Spleen (tissue), 11 donors: ENCODE data around the gene TPM1. TPM values are rescaled to one million over a fixed set of nuclear protein-coding genes. Genes with fewer than 3 reads are reported as not detected.

Source experiments
- DNase-seq: peaks from one replicate; pipeline ENCODE4 v3.0.0-alpha.2; 2020
- H3K27ac ChIP-seq, 8 donors: fragments of 200-600 bp; sonication (generic) in 7 of 8; 1 replicate in 4 of 8; 2 replicates in 4 of 8; pipeline versions ENCODE4 v1.5.0 to v1.8.0; 2016 to 2021; ENCODE audit warnings: inconsistent platforms in 4 of 8, mild to moderate bottlenecking in 4 of 8, moderate library complexity in 1 of 8
- H3K27me3 ChIP-seq, 7 donors: fragments of 200-600 bp; sonication (generic) in 6 of 7; replicated peaks in 1 of 7; 1 replicate in 4 of 7; 2 replicates in 3 of 7; pipeline versions ENCODE4 v1.5.0 to v1.8.0; 2016 to 2021; ENCODE audit warnings: inconsistent platforms in 3 of 7, mild to moderate bottlenecking in 1 of 7
- H3K36me3 ChIP-seq, 6 donors: fragments of 200-600 bp; sonication (generic) in 5 of 6; 1 replicate in 4 of 6; 2 replicates in 2 of 6; pipeline versions ENCODE4 v1.5.0 to v1.8.0; 2016 to 2021; ENCODE audit warnings: inconsistent platforms in 2 of 6
- H3K4me1 ChIP-seq, 6 donors: fragments of 200-600 bp; sonication (generic) in 5 of 6; 1 replicate in 3 of 6; 2 replicates in 3 of 6; pipeline versions ENCODE4 v1.5.0 to v1.8.0; 2016 to 2021; ENCODE audit warnings: inconsistent platforms in 3 of 6
- H3K4me3 ChIP-seq, 8 donors: fragments of 200-600 bp; sonication (generic) in 7 of 8; 1 replicate in 4 of 8; 2 replicates in 4 of 8; pipeline versions ENCODE4 v1.5.0 to v1.8.0; 2016 to 2021; ENCODE audit warnings: inconsistent platforms in 4 of 8, mild to moderate bottlenecking in 4 of 8, moderate library complexity in 2 of 8
- H3K9me3 ChIP-seq, 8 donors: fragments of 200-600 bp; sonication (generic) in 7 of 8; 1 replicate in 4 of 8; 2 replicates in 4 of 8; pipeline versions ENCODE4 v1.5.0 to v1.8.0; 2016 to 2021; ENCODE audit warnings: inconsistent platforms in 4 of 8
- POLR2A ChIP-seq, 3 donors: fragments of 450-650 bp; IDR thresholded peaks; one replicate each; pipeline ENCODE4 v1.5.1; 2017; ENCODE audit warnings: antibody characterized with exemption in 3 of 3, mild to moderate bottlenecking in 1 of 3
- POLR2AphosphoS5 ChIP-seq, 3 donors: sonication (generic); formaldehyde crosslinking; IDR thresholded peaks; one replicate each; pipeline ENCODE4 v1.5.1; 2017; ENCODE audit warnings: antibody characterized with exemption in 3 of 3
- WGBS, 5 donors: extraction: QIAGEN DNeasy Blood & Tissue Kit in 3 of 5; methylation state at CpG; one replicate each; pipeline versions ENCODE4 v1.1.5 to v1.1.7; 2013 to 2018; 5-methylcytosine and 5-hydroxymethylcytosine counted together
- intact Hi-C: fragments of 100-400 bp; cut with DNase I; formaldehyde crosslinking; loops from one replicate; pipeline ENCODE4 v1.15.0; 2023; ENCODE audit warnings: low total_unique reads
- polyA plus RNA-seq, 3 donors: library from polyadenylated mRNA; stranded (reverse); fragments of 200-250 nt; gene quantifications; one replicate each; pipeline ENCODE4 v1.2.1, GENCODE V29; 2013
- total RNA-seq, 7 donors: library from RNA; depleted of rRNA in 3 of 7; stranded (reverse); fragments of >200 nt in 3 of 7; fragmentation: NEBNext Ultra II Directional in 4 of 7; extraction: Animal tissue kit (Norgen Biotek cat#: 25700) in 4 of 7; gene quantifications; one replicate each; pipeline versions ENCODE4 v1.1.0 to v1.2.1, GENCODE V29; 2016 to 2021
- TF ChIP-seq, protein P1 (sequence below), 11 experiments: fragments of 200-600 bp in 7 of 11; fragments of 450-650 bp in 4 of 11; sonication (generic) in 4 of 11; IDR thresholded peaks in 8 of 11; conservative IDR thresholded peaks in 3 of 11; 1 replicate in 7 of 11; 2 replicates in 4 of 11; pipeline versions ENCODE4 v1.4.0 to v1.8.0; 2016 to 2021; ENCODE audit warnings: antibody characterized with exemption in 11 of 11, inconsistent platforms in 4 of 11, mild to moderate bottlenecking in 1 of 11
- donor health status: healthy with polysubstance abuse.
- donor health status: DM: no; HTN: no; CAD: no; lungs with moderate emphysema.
- donor health status: DM: no; HTN: no; CAD: no.
- donor health status: Bipolar disorder and iron deficiency.
- donor health status: healthy.
- donor health status: DM: no; HTN: no; CAD: no.
- donor health status: DM: yes; HTN: yes; CAD: no.

TPM1 gene
- total and polyA plus RNA-seq, 10 donors: 70.6 to 317 (median 123) TPM

DNA sequence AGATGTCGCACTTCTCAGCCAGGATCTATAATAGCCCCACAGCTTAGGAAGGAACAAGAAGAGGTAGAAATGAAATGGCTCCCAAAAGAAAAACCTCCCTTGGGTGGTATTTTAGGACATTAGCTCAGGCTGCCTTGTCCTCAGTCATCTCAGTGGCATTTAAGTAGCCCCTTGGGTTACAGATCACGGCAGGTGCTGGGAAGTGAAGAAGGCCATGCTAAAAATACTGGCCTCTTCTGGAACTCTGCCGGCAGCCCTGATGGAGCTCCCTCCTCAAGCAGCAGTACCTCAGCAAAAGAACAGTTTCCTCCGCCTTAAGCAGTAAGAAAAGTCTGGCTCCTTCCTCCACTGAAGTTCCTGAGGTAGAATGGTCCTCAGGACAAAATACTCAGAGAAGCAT, 7.3 kb upstream of the TPM1 start:
- Histone ChIP-seq H3K9me3 (no peaks in the 10 kb centered on the region), H3K36me3 (no peaks in the 10 kb centered on the region), H3K27ac (no peak overlapping the region), H3K4me3 (no peak overlapping the region), H3K27me3 (peaks cover 0 to 8% (median 0%) of the 10 kb centered on the region in 7 donors), H3K4me1 (peaks cover 0 to under 1% (median 0%) of the 10 kb centered on the region in 6 donors)
- no peak for DNase-seq
- TF ChIP-seq, protein P1, sequence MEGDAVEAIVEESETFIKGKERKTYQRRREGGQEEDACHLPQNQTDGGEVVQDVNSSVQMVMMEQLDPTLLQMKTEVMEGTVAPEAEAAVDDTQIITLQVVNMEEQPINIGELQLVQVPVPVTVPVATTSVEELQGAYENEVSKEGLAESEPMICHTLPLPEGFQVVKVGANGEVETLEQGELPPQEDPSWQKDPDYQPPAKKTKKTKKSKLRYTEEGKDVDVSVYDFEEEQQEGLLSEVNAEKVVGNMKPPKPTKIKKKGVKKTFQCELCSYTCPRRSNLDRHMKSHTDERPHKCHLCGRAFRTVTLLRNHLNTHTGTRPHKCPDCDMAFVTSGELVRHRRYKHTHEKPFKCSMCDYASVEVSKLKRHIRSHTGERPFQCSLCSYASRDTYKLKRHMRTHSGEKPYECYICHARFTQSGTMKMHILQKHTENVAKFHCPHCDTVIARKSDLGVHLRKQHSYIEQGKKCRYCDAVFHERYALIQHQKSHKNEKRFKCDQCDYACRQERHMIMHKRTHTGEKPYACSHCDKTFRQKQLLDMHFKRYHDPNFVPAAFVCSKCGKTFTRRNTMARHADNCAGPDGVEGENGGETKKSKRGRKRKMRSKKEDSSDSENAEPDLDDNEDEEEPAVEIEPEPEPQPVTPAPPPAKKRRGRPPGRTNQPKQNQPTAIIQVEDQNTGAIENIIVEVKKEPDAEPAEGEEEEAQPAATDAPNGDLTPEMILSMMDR (IDR thresholded peaks at IDR 0.05 in 8 of 11, conservative IDR thresholded peaks at IDR 0.05 in 3 of 11): no peak
- TF ChIP-seq POLR2AphosphoS5 (IDR thresholded peaks at IDR 0.05) (no peak), POLR2A (IDR thresholded peaks at IDR 0.05) (no peak)
- intact Hi-C loops: no loop called here
- 76 to 86% (median 82%) methylated on average over 4 of the region's 4 CpGs for WGBS, 5 donors

DNA sequence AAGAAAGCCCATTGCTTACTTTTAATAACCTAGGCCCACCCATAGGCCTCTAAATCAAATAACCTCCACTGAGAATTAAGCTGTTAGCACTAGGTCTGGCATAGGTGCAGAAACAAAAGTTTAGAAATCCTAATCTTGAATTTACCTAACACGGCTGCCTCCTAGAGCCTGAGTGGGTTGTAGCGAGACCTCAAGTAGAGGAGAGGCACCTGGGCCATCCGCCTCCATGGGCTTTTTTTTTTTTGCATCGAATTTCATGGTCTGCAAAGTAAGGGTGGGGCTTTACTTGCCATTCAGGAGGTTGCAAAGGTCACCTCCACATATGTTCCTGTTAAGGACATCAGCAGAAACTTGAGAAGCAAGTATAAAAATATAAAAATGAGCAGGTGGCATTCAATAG, 6.6 kb upstream of the TPM1 start:
- Histone ChIP-seq H3K4me3 (no peak overlapping the region), H3K27ac (no peak overlapping the region), H3K9me3 (no peaks in the 10 kb centered on the region), H3K36me3 (no peaks in the 10 kb centered on the region), H3K4me1 (no peaks in the 10 kb centered on the region), H3K27me3 (peaks cover 0 to 14% (median 3%) of the 10 kb centered on the region in 7 donors)
- DNase-seq: no peak
- WGBS, 5 donors: 59 to 87% (median 81%) methylated on average over 4 of the region's 4 CpGs
- intact Hi-C loops: no loop called here
- TF ChIP-seq POLR2AphosphoS5 (IDR thresholded peaks at IDR 0.05): no peak
- TF ChIP-seq, protein P1 (IDR thresholded peaks at IDR 0.05 in 8 of 11, conservative IDR thresholded peaks at IDR 0.05 in 3 of 11): no peak
- TF ChIP-seq POLR2A (IDR thresholded peaks at IDR 0.05): no peak

DNA sequence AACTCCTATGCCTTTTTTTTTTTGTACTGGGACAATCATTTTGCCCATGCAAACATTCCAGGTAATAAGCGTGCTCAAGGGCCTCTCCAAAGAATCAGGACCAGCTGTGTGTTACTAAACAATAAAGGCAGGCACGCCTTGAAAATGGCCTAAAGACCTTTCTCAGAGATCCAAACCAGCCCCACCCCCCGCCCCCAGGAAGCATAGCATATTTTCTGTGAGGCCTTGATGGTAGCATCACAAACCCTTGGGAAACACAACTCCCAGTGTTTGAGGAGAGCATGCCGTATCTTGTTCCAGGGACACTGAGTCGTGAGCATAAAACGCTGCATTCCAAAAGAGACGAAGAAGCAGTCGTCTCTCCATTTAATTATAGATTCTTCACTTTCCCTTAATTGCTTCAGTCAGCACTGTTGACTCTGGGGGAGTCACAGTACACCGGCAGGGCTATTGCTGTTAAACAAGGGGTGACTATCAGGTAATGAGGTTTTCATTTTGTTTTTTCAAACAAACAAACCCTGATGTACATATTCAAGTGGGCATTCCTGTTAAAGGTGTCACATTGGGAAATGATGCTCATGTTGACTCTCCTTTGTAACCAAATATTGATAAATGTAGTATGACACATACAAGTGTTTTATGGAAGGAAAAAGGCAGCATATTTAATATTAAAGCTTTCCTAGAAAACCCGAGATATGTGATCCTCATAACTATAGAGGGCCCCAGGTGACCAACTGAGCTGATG, 4.4 kb upstream of the TPM1 start:
- intact Hi-C loops: no loop called here
- Histone ChIP-seq H3K27ac (no peak overlapping the region), H3K36me3 (no peaks in the 10 kb centered on the region), H3K4me1 (peaks cover 12 to 19% (median 14%) of the 10 kb centered on the region in 6 donors), H3K9me3 (no peaks in the 10 kb centered on the region), H3K4me3 (no peak overlapping the region), H3K27me3 (peaks cover 0 to 36% (median 23%) of the 10 kb centered on the region in 7 donors)
- WGBS, 5 donors: 83 to 92% (median 91%) methylated on average over 10 of the region's 10 CpGs
- TF ChIP-seq, protein P1 (IDR thresholded peaks at IDR 0.05 in 8 of 11, conservative IDR thresholded peaks at IDR 0.05 in 3 of 11): no peak
- no peak for TF ChIP-seq POLR2AphosphoS5 (IDR thresholded peaks at IDR 0.05)
- TF ChIP-seq POLR2A (IDR thresholded peaks at IDR 0.05): no peak
- no peak for DNase-seq

DNA sequence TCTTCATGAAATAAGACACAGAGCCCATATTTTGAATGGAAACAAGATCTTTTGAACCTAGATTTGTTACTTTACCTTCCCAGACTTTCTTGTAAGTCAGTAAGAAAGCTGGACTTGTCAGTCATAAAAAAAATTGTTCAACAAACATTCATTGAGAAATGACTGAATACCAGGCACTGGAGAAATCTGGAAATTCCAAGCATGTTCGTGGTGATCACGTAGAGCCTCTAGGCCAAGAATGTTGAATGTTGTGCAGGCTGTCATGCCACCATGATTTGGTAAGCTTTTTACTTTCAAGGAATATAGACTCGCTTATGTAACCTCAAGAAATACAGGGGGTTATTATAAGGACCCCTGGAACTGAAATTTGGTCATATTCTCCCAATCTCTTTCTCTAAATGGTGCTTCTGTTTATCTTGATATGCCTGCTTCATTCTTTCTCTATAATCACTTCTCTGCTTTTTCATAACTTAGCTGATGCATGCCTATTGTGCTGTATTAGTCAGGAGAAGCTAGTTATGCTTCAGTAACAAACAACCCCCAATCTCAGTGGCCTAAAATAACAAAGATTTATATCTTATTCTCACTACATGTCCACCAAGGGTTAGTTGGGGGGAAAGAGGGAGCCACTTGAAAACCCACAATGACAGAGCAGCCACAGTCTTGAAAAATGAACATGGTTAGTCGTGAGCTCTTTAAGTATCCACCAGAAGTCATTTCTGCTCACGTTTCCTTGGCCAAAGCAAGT, 3.4 kb upstream of the TPM1 start:
- no peak overlapping the region for H3K27ac ChIP-seq
- intact Hi-C loops: no loop called here

More for the DNA sequence above, 3.4 kb upstream of the TPM1 start:
- DNase-seq: no peak
- 72 to 93% (median 81%) methylated on average over 5 of the region's 5 CpGs for WGBS, 5 donors
- H3K9me3 ChIP-seq: no peaks in the 10 kb centered on the region
- peaks cover 6 to 45% (median 32%) of the 10 kb centered on the region in 7 donors for H3K27me3 ChIP-seq
- no peaks in the 10 kb centered on the region for H3K36me3 ChIP-seq
- H3K4me3 ChIP-seq: no peak overlapping the region
- TF ChIP-seq POLR2A (IDR thresholded peaks at IDR 0.05): no peak
- TF ChIP-seq, protein P1 (IDR thresholded peaks at IDR 0.05 in 8 of 11, conservative IDR thresholded peaks at IDR 0.05 in 3 of 11): no peak
- no peak for TF ChIP-seq POLR2AphosphoS5 (IDR thresholded peaks at IDR 0.05)
- H3K4me1 ChIP-seq: peaks cover 19 to 28% (median 23%) of the 10 kb centered on the region in 6 donors
